Cerebellar cortex (tissue), 1 donor: Measurements from ENCODE around the gene TRMT112.

ENCODE experiments used
- DNase-seq: peaks from one replicate; pipeline ENCODE4 v3.0.0-alpha.2; 2015; ENCODE audit warnings: low spot score

TRMT112 gene

DNA sequence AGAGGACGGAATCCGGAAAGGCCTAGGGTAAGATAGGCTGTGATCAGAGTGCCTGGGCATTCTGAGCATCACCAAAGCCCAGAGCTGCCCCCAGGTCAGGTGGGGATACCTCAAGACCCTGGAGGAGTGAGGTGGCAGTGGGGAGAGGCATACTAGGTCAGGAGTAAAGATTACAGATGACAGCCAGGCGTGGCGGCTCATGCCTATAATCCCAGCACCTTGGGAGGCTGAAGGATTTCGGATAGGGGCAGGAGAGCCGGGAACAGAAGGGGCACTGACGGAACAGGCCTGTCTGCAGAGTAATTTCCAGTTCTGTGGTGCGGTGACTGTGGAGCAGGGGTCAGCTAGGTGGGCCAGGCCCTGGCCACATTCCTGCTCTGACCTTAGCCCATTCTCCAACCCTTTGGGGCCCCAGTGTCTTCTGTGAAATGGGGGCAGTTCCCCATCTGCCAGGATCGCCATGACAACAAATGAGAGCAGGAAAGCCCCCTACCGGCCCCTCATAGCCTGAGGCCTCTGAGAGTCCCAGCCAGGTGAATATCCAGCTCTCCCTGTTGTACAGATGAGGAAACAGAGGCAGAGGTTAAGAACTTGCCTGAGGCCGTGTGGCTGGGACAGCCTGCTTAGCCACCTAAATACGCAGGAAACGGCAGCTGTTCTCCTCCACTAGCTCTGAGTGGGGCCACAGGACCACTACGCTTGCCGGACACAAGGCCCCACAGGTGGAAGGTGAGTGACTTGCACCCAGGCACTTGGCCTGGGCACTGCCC lies 42.1 kb downstream of the TRMT112 start:
- DNase-seq = no peak

DNA sequence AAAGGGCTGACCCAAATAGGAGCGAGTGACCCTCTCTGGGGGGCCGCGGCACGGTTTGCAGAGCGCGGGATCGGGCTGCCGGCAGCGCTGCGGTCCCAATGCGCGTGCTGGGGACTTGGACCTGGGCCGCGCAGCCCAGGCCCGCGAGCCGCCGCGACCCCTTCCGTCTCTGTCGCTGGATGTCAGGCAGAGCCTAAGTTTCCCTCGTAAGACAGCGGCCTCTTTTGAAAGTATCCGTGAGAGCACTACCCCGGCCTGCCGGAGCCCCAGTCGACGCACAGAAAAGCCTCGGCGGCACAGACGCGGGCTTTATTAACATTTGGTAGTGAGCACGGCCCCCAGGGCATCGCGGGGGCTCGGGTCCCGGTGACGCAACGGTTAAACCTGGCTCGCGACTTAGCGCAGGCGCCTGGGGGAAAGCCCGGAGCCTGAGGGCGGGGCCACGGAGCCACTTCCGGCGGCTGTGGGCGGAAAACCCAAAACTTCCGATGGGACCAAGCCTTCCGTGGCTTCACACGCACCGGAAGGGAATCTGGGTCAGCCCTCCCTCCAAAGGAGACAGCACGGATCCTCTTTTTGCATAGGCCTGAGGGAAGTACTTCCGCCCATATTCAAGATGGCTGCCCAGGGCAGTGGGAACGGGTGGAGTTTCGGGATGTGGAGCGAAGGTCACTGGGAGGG lies 47.7 kb downstream of the TRMT112 start:
- DNase-seq = peak; percentile 100

DNA sequence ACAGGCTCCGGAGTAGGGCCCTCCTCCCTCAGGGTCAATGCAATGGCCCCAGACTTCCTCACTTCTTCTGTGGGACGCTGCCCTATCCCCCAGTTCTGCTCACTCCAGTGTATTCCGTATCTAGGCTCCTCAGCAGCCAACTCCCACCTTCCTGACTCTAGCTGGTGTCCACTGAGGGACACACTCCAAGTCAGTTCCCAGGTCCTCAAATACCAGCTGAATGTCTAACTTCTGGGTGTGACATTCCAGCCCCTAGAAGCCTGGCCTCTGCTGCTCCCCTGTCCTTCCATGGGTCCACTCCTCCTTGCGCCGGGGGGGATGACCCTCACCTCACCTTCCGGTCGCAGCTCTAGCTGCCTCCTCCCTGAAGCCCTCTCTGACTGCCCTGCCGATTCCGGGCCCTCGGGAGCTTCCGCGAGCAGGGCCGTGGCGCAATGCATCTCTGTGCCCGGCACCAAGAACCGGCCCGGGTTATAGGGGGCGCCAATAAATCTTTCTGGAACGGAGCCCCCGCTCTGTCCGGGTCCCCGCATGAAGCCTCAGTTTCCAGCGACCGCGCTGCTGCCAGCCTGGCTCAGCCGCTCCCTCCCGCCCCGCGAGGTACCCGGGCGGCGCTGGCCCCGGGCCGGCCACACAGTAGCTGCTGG lies 48.3 kb downstream of the TRMT112 start:
- no peak for DNase-seq

DNA sequence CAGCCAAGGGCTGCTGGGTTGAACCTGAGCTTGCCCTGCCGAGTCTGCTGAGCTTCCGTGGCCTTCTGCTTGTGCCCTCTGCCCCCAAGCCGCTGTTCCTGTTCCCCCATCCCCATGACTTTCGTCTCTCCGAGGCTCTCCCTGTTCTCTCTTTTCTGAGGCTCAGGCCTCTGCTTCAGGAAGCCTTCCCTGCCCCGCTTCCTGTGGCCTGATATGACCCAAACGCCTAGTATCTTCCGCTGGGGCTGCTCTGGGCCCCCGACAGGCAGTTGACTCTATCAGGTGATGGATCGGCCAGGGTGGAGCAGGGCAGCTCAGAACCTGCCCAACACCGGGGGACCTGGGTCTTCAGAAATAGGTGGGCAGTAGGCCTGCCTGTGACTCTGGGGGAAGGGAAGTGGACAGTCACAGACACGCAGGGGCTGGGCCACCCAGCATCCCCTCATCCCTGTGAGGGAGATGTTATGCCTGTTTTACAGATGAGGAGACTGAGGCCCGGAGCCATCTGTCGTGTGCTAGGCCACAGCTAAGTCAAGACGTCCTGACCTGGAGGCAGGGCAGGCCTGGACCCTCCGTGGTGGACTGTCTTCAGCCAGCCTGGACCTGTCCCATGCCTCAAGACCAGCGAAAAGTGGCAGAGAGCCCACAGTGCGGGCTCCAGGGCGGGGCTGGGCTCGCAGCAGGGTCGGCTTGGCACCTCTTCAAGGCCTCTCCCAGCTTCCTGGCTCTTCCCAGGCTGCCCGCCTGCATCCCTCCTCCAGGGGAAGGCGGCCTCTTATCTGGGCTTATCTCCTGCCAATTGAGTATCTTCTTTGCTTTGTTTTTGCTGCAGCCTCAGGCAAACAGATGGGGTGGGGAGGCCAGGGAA lies 49.1 kb downstream of the TRMT112 start:
- peak; percentile 62 for DNase-seq

DNA sequence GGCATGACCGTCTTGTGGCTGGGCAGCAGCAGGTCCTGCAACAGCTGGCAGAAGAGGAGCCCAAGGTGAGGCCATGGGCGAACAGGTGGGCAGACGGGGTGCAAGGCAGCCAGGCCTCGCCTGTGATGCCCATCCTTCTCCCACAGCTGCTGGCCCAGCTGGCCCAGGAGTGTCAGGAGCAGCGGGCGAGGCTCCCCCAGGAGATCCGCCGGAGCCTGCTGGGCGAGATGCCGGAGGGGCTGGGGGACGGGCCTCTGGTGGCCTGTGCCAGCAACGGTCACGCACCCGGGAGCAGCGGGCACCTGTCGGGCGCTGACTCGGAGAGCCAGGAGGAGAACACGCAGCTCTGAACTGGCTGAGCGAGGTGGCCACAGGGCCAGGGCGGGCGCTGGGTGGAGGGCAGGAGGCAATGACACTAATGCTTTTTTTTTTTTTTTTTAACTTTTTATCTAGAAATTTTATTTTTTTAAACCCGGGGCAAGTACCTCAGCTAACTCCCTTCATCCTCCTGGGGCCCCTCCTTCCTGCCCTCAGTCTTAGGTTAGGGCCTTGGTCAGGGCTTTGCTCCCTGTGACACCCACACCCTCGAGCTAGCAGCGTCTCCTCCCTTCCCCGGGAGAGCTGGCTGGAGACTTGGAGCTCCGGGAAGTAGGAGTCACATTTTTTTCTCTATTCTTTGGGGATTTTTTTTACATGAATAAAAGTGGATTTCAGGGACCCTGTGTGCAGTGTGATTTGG lies 50.0 kb downstream of the TRMT112 start:
- DNase-seq = no peak
